Stimulated activated CD4-positive, alpha-beta T cell treated with anti-CD3 and anti-CD28 coated beads, Interleukin-1b, Interleukin-23, amount 100 ng/mL, for 48 hours (primary cell): ENCODE data around the gene BCL6B.
"Not testable (repeated sequence)": the region's sequence is repeated elsewhere in the genome, so short reads cannot be mapped to it uniquely, and the experiment has no call there.

Experiments used
- DNase-seq: peaks from one replicate; pipeline ENCODE4 v3.0.0-alpha.2; 2020

BCL6B gene

GRCh38 chr17:7022781-7023571 lies at the start of gene BCL6B:
BCL6B (plus strand) TSS chr17:7023050; CDS start chr17:7023672, 622 bp downstream.
- DNase-seq: no peak

- not testable (repeated sequence) for DNase-seq
Observed at GRCh38 chr17:6979440-6979839, 43.4 kb upstream of the BCL6B start.

- no peak for DNase-seq
Observed at GRCh38 chr17:6981426-6981825, 41.4 kb upstream of the BCL6B start.

GRCh38 chr17:6985266-6985665 lies 37.6 kb upstream of the BCL6B start:
- DNase-seq: no peak

- no peak for DNase-seq
Observed at GRCh38 chr17:6986676-6987075, 36.2 kb upstream of the BCL6B start.

GRCh38 chr17:6989779-6990178 lies 33.1 kb upstream of the BCL6B start:
- DNase-seq: no peak

GRCh38 chr17:6993613-6994056 lies 29.2 kb upstream of the BCL6B start:
- not testable (repeated sequence) for DNase-seq

GRCh38 chr17:6994118-6994598 lies 28.7 kb upstream of the BCL6B start:
- DNase-seq: no peak

GRCh38 chr17:6994666-6995256 lies 28.1 kb upstream of the BCL6B start:
- no peak for DNase-seq

GRCh38 chr17:6995500-6996255 lies 27.2 kb upstream of the BCL6B start, which contains the start of gene ALOX12:
ALOX12 (plus strand) TSS chr17:6996049; CDS start chr17:6996118, 69 bp downstream.
- no peak for DNase-seq

GRCh38 chr17:6996256-6997011 lies 26.4 kb upstream of the BCL6B start:
- no peak for DNase-seq

- no peak for DNase-seq
Observed at GRCh38 chr17:6997171-6997570, 25.7 kb upstream of the BCL6B start.

GRCh38 chr17:6998855-6999508 lies 23.9 kb upstream of the BCL6B start:
- DNase-seq: no peak

- DNase-seq: peak; percentile 39
Observed at GRCh38 chr17:7001318-7001961, 21.4 kb upstream of the BCL6B start.

GRCh38 chr17:7002288-7003047 lies 20.4 kb upstream of the BCL6B start:
- no peak for DNase-seq

GRCh38 chr17:7003745-7004144 lies 19.1 kb upstream of the BCL6B start:
- DNase-seq: no peak

- peak; percentile 26 for DNase-seq
Observed at GRCh38 chr17:7004398-7005253, 18.2 kb upstream of the BCL6B start.

- no peak for DNase-seq
Observed at GRCh38 chr17:7005716-7006115, 17.1 kb upstream of the BCL6B start.

- no peak for DNase-seq
Observed at GRCh38 chr17:7007143-7007542, 15.7 kb upstream of the BCL6B start.

- DNase-seq: no peak
Observed at GRCh38 chr17:7010523-7010922, 12.3 kb upstream of the BCL6B start.
